ENCODE data around the gene IFNGR1. TPM values are rescaled to one million over a fixed set of nuclear protein-coding genes. Genes with fewer than 3 reads are reported as not detected.

IFNGR1 gene
- total RNA-seq, 4 donors from 2014 or later: 77.8 to 91.5 (median 84.3) TPM

DNA sequence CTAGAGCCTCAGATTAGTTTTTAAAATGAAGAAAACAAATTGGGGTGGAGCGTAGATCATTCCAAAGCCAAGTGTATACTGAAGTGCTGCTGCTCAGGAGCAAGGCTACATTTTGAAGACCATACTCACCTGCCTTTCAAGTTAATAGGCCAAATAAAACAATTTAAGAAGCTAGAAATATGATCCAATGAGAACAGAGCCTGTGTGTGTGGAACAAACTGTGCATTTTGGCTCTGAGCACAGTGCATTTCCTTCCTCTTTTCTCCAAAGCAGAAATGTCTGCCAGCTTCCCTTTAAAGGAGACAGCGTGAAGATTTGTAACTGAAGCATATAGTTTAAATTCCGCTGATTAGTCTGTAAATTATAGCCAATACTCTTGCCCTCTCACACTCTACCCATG is 3.2 kb upstream of the IFNGR1 start:
- H3K9me3 ChIP-seq: no peaks in the 10 kb centered on the region
- 29% methylated on average over 3 of the region's 3 CpGs for WGBS
- H3K27ac ChIP-seq: peak overlapping the region; percentile 59
- DNase-seq (ENCODE audit: low spot score in 2 of 2): no peak
- H3K36me3 ChIP-seq: no peaks in the 10 kb centered on the region
- H3K27me3 ChIP-seq: no peaks in the 10 kb centered on the region
- TF ChIP-seq EP300 (IDR thresholded peaks at IDR 0.05): no peak
- TF ChIP-seq POLR2A (IDR thresholded peaks at IDR 0.05): no peak
- TF ChIP-seq, protein P1, sequence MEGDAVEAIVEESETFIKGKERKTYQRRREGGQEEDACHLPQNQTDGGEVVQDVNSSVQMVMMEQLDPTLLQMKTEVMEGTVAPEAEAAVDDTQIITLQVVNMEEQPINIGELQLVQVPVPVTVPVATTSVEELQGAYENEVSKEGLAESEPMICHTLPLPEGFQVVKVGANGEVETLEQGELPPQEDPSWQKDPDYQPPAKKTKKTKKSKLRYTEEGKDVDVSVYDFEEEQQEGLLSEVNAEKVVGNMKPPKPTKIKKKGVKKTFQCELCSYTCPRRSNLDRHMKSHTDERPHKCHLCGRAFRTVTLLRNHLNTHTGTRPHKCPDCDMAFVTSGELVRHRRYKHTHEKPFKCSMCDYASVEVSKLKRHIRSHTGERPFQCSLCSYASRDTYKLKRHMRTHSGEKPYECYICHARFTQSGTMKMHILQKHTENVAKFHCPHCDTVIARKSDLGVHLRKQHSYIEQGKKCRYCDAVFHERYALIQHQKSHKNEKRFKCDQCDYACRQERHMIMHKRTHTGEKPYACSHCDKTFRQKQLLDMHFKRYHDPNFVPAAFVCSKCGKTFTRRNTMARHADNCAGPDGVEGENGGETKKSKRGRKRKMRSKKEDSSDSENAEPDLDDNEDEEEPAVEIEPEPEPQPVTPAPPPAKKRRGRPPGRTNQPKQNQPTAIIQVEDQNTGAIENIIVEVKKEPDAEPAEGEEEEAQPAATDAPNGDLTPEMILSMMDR (IDR thresholded peaks at IDR 0.05): no peak
- no peak for TF ChIP-seq POLR2AphosphoS5 (IDR thresholded peaks at IDR 0.05)
- H3K4me3 ChIP-seq: no peak overlapping the region
- H3K4me1 ChIP-seq: peaks cover 63% of the 10 kb centered on the region

- DNase-seq (ENCODE audit: low spot score in 2 of 2): no peak
- 31% methylated on average over 6 of the region's 6 CpGs for WGBS
- Histone ChIP-seq H3K9me3 (no peaks in the 10 kb centered on the region), H3K4me3 (peak overlapping the region; percentile 84), H3K27me3 (no peaks in the 10 kb centered on the region), H3K4me1 (peaks cover 83% of the 10 kb centered on the region), H3K27ac (peak overlapping the region; percentile 99), H3K36me3 (no peaks in the 10 kb centered on the region)
- TF ChIP-seq POLR2AphosphoS5 (IDR thresholded peaks at IDR 0.05): no peak
- TF ChIP-seq POLR2A (IDR thresholded peaks at IDR 0.05): no peak
These were observed 573 bp upstream of the IFNGR1 start for GRCh38 chr6:137219664-137220252.

GRCh38 chr6:137218473-137218916 is 690 bp downstream of the IFNGR1 start:
- 0% methylated on average over 13 of the region's 13 CpGs for WGBS
- H3K27me3 ChIP-seq: no peaks in the 10 kb centered on the region
- peaks cover 86% of the 10 kb centered on the region for H3K4me1 ChIP-seq
- no peaks in the 10 kb centered on the region for H3K36me3 ChIP-seq
- DNase-seq (ENCODE audit: low spot score in 2 of 2): peak in 1 of 2 donors; percentile 73
- peak overlapping the region; percentile 84 for H3K4me3 ChIP-seq
- TF ChIP-seq EP300 (IDR thresholded peaks at IDR 0.05) (no peak), POLR2AphosphoS5 (IDR thresholded peaks at IDR 0.05) (peak; percentile 33 to 60 (median 59)), POLR2A (IDR thresholded peaks at IDR 0.05) (peak in 1 of 2 donors; percentile 44)
- TF ChIP-seq, protein P1 (IDR thresholded peaks at IDR 0.05): no peak
- H3K9me3 ChIP-seq: no peaks in the 10 kb centered on the region
- H3K27ac ChIP-seq: peak overlapping the region; percentile 99

DNA sequence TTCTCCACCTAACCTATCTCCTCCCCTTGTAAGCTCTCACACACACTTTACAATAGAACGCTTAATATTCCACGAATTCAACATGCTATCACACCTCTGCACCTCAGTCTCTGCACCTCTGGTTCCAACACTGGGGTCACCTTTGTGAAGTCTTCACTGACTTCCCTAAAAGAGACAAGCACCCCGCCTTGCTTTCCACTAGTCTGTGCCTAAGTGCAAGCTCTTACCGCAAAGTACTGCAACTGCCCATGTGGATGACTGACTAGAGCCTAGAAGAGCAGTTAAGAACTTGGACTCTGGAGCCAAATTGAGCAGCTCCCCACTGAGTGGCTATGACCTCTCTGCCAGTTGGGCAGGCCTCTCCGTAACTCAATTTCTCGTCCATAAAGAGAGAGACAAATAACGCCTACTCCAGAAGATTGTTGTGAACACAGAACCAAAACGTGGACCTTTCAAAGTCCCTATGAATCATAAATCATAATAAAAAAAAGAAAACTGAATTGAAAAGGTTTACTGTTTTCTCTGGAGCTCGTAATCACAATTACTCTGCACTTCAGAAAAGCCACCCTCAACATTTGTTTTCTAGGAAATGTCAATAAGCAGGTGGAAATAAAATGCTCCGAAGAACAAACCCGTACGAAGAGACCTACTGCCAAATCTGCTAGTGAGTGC is 1.2 kb downstream of the IFNGR1 start:
- no peaks in the 10 kb centered on the region for H3K36me3 ChIP-seq
- H3K4me1 ChIP-seq: peaks cover 86% of the 10 kb centered on the region
- no peak for DNase-seq (ENCODE audit: low spot score in 2 of 2)
- no peaks in the 10 kb centered on the region for H3K27me3 ChIP-seq
- TF ChIP-seq, protein P1 (IDR thresholded peaks at IDR 0.05): no peak
- no peak for TF ChIP-seq EP300 (IDR thresholded peaks at IDR 0.05)
- TF ChIP-seq POLR2AphosphoS5 (IDR thresholded peaks at IDR 0.05): peak in 1 of 3 donors; percentile 22
- peak overlapping the region; percentile 99 for H3K27ac ChIP-seq
- peak overlapping the region; percentile 84 for H3K4me3 ChIP-seq
- no peaks in the 10 kb centered on the region for H3K9me3 ChIP-seq
- 9% methylated on average over 12 of the region's 12 CpGs for WGBS

DNA sequence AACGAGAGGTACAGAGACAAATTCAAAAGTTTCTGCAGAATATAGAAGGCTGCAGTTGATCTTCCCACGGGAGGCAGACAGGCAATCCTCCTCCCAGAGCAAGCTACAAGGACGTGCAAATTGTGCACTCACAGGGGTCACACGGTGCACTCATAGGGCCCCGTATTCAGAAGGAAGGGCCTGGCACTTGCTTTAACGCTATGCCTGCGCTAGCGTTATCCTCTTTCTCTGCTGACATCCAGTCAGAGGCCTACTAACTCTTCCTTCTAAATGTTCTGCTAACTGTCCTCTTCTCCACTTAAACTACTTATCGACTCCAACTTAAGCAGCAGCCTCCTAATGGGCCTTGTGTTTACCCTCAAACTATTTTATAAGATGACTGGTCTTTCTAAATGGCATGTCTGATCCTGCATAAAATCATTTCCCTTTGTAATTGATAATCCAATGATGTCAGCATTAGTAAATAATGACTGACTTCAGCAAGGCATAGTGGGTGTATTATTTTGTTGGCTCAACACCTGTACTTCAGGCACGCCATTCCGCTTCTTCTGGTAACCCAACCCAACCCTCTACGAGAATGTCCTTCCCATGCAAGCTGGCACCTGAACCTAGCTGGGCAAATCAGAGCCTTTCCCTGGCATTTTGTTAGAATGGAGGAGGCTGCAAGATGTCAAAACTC is 2.2 kb downstream of the IFNGR1 start:
- H3K9me3 ChIP-seq: no peaks in the 10 kb centered on the region
- no peaks in the 10 kb centered on the region for H3K36me3 ChIP-seq
- TF ChIP-seq, protein P1 (IDR thresholded peaks at IDR 0.05): no peak
- peak in 1 of 3 donors; percentile 12 for TF ChIP-seq POLR2AphosphoS5 (IDR thresholded peaks at IDR 0.05)
- peaks cover 86% of the 10 kb centered on the region for H3K4me1 ChIP-seq
- 18% methylated on average over 12 of the region's 12 CpGs for WGBS
- DNase-seq (ENCODE audit: low spot score in 2 of 2): no peak
- H3K27me3 ChIP-seq: no peaks in the 10 kb centered on the region
- H3K27ac ChIP-seq: peak overlapping the region; percentile 99
- peak overlapping the region; percentile 84 for H3K4me3 ChIP-seq
